H9 (cell line): ENCODE data around the gene HSD17B8. TPM values are rescaled to one million over a fixed set of nuclear protein-coding genes. Genes with fewer than 3 reads are reported as not detected.
A peak's percentile ranks its signal among the peaks of the same experiment; 100 is the strongest.

Experiments
- DNase-seq: peaks from one replicate; pipeline ENCODE4 v3.0.0-alpha.2; 2017
- H2AFZ ChIP-seq: one replicate; pipeline ENCODE4 v1.6.1; 2013; ENCODE audit warnings: mild to moderate bottlenecking, low read length, control low read depth, moderate library complexity
- H2AK5ac ChIP-seq: 2 replicates; pipeline ENCODE4 v1.6.1; 2013; ENCODE audit warnings: low read length, control low read depth, mixed read lengths; ENCODE audit not compliant: insufficient read length
- H2BK120ac ChIP-seq: one replicate; pipeline ENCODE4 v1.6.1; 2013; ENCODE audit warnings: low read depth, mild to moderate bottlenecking, low read length, control low read depth, inconsistent platforms; ENCODE audit not compliant: poor library complexity, severe bottlenecking
- H2BK12ac ChIP-seq: 2 replicates; pipeline ENCODE4 v1.6.1; 2013; ENCODE audit warnings: low read length, control low read depth, mixed read lengths, low read depth; ENCODE audit not compliant: insufficient read length
- H2BK15ac ChIP-seq: 2 replicates; pipeline ENCODE4 v1.6.1; 2013; ENCODE audit warnings: low read depth, low read length, control low read depth
- H2BK20ac ChIP-seq: one replicate; pipeline ENCODE4 v1.6.1; 2013; ENCODE audit warnings: low read depth, mild to moderate bottlenecking, low read length, control low read depth, inconsistent platforms; ENCODE audit not compliant: poor library complexity, severe bottlenecking
- H2BK5ac ChIP-seq: 2 replicates; pipeline ENCODE4 v1.6.1; 2013; ENCODE audit warnings: low read length, control low read depth, mixed read lengths; ENCODE audit not compliant: insufficient read length
- H3K14ac ChIP-seq: 2 replicates; pipeline ENCODE4 v1.6.1; 2013; ENCODE audit warnings: low read length, control low read depth; ENCODE audit not compliant: insufficient read depth
- H3K18ac ChIP-seq: 2 replicates; pipeline ENCODE4 v1.6.1; 2013; ENCODE audit warnings: low read depth, mild to moderate bottlenecking, mixed read lengths, low read length, control low read depth; ENCODE audit not compliant: insufficient read length
- H3K23ac ChIP-seq: 2 replicates; pipeline ENCODE4 v1.6.1; 2013; ENCODE audit warnings: low read length, control low read depth, mixed read lengths, low read depth; ENCODE audit not compliant: insufficient read length
- H3K23me2 ChIP-seq: 2 replicates; pipeline ENCODE4 v1.6.1; 2013; ENCODE audit warnings: low read depth, mild to moderate bottlenecking, mixed read lengths, low read length, control low read depth; ENCODE audit not compliant: insufficient read length, poor library complexity, severe bottlenecking
- H3K27ac ChIP-seq: 2 replicates; pipeline ENCODE4 v1.5.1; 2013; ENCODE audit warnings: low read length, control low read depth, mixed read lengths, low read depth; ENCODE audit not compliant: insufficient read length
- H3K27me3 ChIP-seq: 2 replicates; pipeline ENCODE4 v1.6.1; 2013; ENCODE audit warnings: low read length, control low read depth, inconsistent platforms; ENCODE audit not compliant: insufficient read depth
- H3K4ac ChIP-seq: 2 replicates; pipeline ENCODE4 v1.6.1; 2013; ENCODE audit warnings: low read depth, mild to moderate bottlenecking, control low read depth, inconsistent platforms, low read length, moderate library complexity
- H3K4me1 ChIP-seq: 2 replicates; pipeline ENCODE4 v1.6.1; 2013; ENCODE audit warnings: low read length, control low read depth, inconsistent platforms; ENCODE audit not compliant: insufficient read depth
- H3K4me2 ChIP-seq: 2 replicates; pipeline ENCODE4 v1.6.1; 2013; ENCODE audit warnings: low read length, control low read depth, mixed read lengths; ENCODE audit not compliant: insufficient read length, insufficient read depth
- H3K56ac ChIP-seq: 2 replicates; pipeline ENCODE4 v1.6.1; 2013; ENCODE audit warnings: low read depth, mild to moderate bottlenecking, mixed read lengths, low read length, control low read depth; ENCODE audit not compliant: insufficient read length
- H3K79me1 ChIP-seq: 2 replicates; pipeline ENCODE4 v1.6.1; 2013; ENCODE audit warnings: low read depth, mild to moderate bottlenecking, moderate library complexity, low read length, control low read depth, inconsistent platforms; ENCODE audit not compliant: insufficient read depth, poor library complexity, severe bottlenecking
- H3K79me2 ChIP-seq: 2 replicates; pipeline ENCODE4 v1.6.1; 2013; ENCODE audit warnings: low read length, control low read depth, inconsistent platforms; ENCODE audit not compliant: insufficient read depth
- H3K9ac ChIP-seq: 2 replicates; pipeline ENCODE4 v1.6.1; 2013; ENCODE audit warnings: low read length, control low read depth, mixed read lengths; ENCODE audit not compliant: insufficient read length; ENCODE audit errors: extremely low read depth
- H3K9me3 ChIP-seq: one replicate; pipeline ENCODE4 v1.6.1; 2013; ENCODE audit warnings: low read depth, low read length, inconsistent platforms; ENCODE audit not compliant: control insufficient read depth
- H3T11ph ChIP-seq: one replicate; pipeline ENCODE4 v1.6.1; 2013; ENCODE audit warnings: mild to moderate bottlenecking, low read length, control low read depth, inconsistent platforms
- H4K20me1 ChIP-seq: one replicate; pipeline ENCODE4 v1.6.1; 2013; ENCODE audit not compliant: control insufficient read depth, insufficient read length, insufficient read depth
- H4K5ac ChIP-seq: 2 replicates; pipeline ENCODE4 v1.6.1; 2013; ENCODE audit warnings: low read depth, mild to moderate bottlenecking, mixed read lengths, low read length, control low read depth; ENCODE audit not compliant: insufficient read length
- H4K8ac ChIP-seq: replicated peaks from 2 replicates; pipeline ENCODE4 v1.6.1; 2013; ENCODE audit warnings: low read length, control low read depth, mixed read lengths, low read depth; ENCODE audit not compliant: insufficient read length
- H4K91ac ChIP-seq: 2 replicates; pipeline ENCODE4 v1.6.1; 2013; ENCODE audit warnings: low read depth, mild to moderate bottlenecking, moderate library complexity, mixed read lengths, low read length, control low read depth; ENCODE audit not compliant: insufficient read length
- H3K27ac Mint-ChIP-seq, 3 experiments: 2 replicates in 2 of 3; 3 replicates in 1 of 3; pipeline ENCODE4 v1.8.0; 2020 to 2021; ENCODE audit warnings: mixed read lengths in 3 of 3, mild to moderate bottlenecking in 1 of 3, moderate library complexity in 1 of 3
- H3K27me3 Mint-ChIP-seq: 2 replicates; pipeline ENCODE4 v1.8.0; 2021; ENCODE audit warnings: low read depth, mild to moderate bottlenecking, moderate library complexity, mixed read lengths
- H3K36me3 Mint-ChIP-seq, 3 experiments: 2 replicates in 2 of 3; 3 replicates in 1 of 3; pipeline ENCODE4 v1.8.0; 2020 to 2021; ENCODE audit warnings: low read depth in 3 of 3, mixed read lengths in 3 of 3; ENCODE audit not compliant: insufficient read depth in 1 of 3
- H3K4me1 Mint-ChIP-seq, 2 experiments: 2 replicates each; pipeline ENCODE4 v1.8.0; 2020; ENCODE audit warnings: mixed read lengths in 2 of 2
- H3K4me3 Mint-ChIP-seq, 2 experiments: 2 replicates in 1 of 2; 3 replicates in 1 of 2; pipeline ENCODE4 v1.8.0; 2020 to 2021; ENCODE audit warnings: mild to moderate bottlenecking in 2 of 2, mixed read lengths in 2 of 2, moderate library complexity in 1 of 2
- H3K9me3 Mint-ChIP-seq, 2 experiments: 2 replicates in 1 of 2; 3 replicates in 1 of 2; pipeline ENCODE4 v1.8.0; 2020; ENCODE audit warnings: mild to moderate bottlenecking in 2 of 2, mixed read lengths in 2 of 2, moderate library complexity in 1 of 2
- WGBS: extraction: QIAGEN DNeasy Blood & Tissue Kit; methylation state at CpG from one replicate; pipeline ENCODE4 v1.1.7; 2013; ENCODE audit warnings: missing lambda C conversion rate, low lambda C conversion rate, mixed read lengths; ENCODE audit not compliant: insufficient read length; ENCODE audit errors: extremely low coverage; 5-methylcytosine and 5-hydroxymethylcytosine counted together
- total RNA-seq: library from RNA; stranded (reverse); gene quantifications from 2 replicates; pipeline ENCODE4 v1.2.1, GENCODE V29; 2021
- TF ChIP-seq, protein P1 (sequence below): fragments of 200-600 bp; sonication (generic); conservative IDR thresholded peaks from 3 replicates; pipeline ENCODE4 v1.8.0; 2021; ENCODE audit warnings: antibody characterized with exemption, mild to moderate bottlenecking

The HSD17B8 gene
- total RNA-seq, 1 experiment from 2014 or later = 7.1 TPM

DNA sequence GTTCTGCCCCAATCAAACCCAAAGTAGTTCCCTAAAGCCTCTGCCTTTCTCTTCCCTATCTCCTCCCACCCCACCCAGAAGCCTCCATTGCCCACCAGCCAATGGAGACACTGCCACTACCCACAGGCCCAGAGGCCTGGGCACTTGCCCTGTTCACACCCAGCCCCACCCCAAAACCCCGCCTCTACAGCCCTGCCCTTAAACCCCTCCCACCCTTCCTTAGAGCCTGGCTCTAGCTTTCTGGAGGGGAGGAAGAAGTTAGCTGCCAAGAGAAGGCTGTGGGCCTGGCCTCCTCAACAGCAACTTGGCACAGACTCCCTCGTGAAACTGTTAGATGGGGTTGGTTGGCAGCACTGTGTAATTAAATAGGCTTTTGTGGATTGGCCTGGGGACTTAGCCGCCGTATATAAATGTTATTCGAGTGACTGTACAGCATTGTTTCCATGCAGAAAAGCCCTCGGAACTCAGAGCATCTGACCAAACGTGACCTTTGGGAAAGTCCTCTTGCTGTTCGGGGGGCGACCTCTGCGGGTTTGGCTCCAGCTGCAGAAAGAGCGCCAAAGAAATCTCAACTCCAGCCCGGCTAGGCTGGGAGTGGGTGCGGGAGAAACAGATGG is 43.6 kb upstream of the HSD17B8 start:
- Histone ChIP-seq H3K14ac (no peak overlapping the region), H4K20me1 (no peaks in the 10 kb centered on the region), H2BK5ac (no peak overlapping the region), H4K5ac (no peak overlapping the region), H3K18ac (no peak overlapping the region), H3K9me3 (no peaks in the 10 kb centered on the region), H3K23ac (no peak overlapping the region), H3K4ac (no peak overlapping the region), H3K27ac (no peak overlapping the region), H2BK15ac (no peak overlapping the region), H2AFZ (no peak overlapping the region), H3K9ac (no peak overlapping the region), H3T11ph (no peak overlapping the region), H3K4me2 (no peak overlapping the region), H3K4me1 (no peaks in the 10 kb centered on the region; the same call in 1 of the 2 replicates), H4K8ac (no peak overlapping the region), H3K79me1 (no peaks in the 10 kb centered on the region), H4K91ac (no peak overlapping the region), H3K79me2 (no peaks in the 10 kb centered on the region), H2AK5ac (no peak overlapping the region), H2BK12ac (no peak overlapping the region), H2BK120ac (no peak overlapping the region), H2BK20ac (no peak overlapping the region), H3K56ac (no peak overlapping the region), H3K27me3 (peaks cover 2% of the 10 kb centered on the region; the same call in 1 of the 2 replicates), H3K23me2 (peaks cover 5% of the 10 kb centered on the region)
- TF ChIP-seq, protein P1, sequence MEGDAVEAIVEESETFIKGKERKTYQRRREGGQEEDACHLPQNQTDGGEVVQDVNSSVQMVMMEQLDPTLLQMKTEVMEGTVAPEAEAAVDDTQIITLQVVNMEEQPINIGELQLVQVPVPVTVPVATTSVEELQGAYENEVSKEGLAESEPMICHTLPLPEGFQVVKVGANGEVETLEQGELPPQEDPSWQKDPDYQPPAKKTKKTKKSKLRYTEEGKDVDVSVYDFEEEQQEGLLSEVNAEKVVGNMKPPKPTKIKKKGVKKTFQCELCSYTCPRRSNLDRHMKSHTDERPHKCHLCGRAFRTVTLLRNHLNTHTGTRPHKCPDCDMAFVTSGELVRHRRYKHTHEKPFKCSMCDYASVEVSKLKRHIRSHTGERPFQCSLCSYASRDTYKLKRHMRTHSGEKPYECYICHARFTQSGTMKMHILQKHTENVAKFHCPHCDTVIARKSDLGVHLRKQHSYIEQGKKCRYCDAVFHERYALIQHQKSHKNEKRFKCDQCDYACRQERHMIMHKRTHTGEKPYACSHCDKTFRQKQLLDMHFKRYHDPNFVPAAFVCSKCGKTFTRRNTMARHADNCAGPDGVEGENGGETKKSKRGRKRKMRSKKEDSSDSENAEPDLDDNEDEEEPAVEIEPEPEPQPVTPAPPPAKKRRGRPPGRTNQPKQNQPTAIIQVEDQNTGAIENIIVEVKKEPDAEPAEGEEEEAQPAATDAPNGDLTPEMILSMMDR = no peak
- Mint-ChIP-seq H3K9me3 (no peaks in the 10 kb centered on the region), H3K27me3 (peaks cover 33% of the 10 kb centered on the region), H3K4me1 (peaks cover 23 to 30% of the 10 kb centered on the region in 2 experiments), H3K27ac (peak overlapping the region in 1 of 3 experiments; percentile 13; a peak in 2 of 7 replicates), H3K4me3 (peak overlapping the region; percentile 80 to 88), H3K36me3 (no peaks in the 10 kb centered on the region)
- peak; percentile 75 for DNase-seq
- no CpG with 5 or more reads among the region's 13 CpGs for WGBS
